HL-60 (cell line): Measurements from ENCODE around the gene RABEPK.

Source experiments
- DNase-seq, 2 experiments: peaks; one replicate each; pipeline ENCODE4 v3.0.0-alpha.2; 2010 to 2020; ENCODE audit warnings: low read depth in 1 of 2, low spot score in 1 of 2
- H3K27ac ChIP-seq: fragments of 250-450 bp; sonication (Bioruptor Pico); replicated peaks from 2 replicates; pipeline ENCODE4 v1.5.1; 2020; ENCODE audit warnings: mild to moderate bottlenecking, moderate library complexity
- H3K27me3 ChIP-seq: fragments of 250-450 bp; sonication (Bioruptor Pico); 2 replicates; pipeline ENCODE4 v1.5.1; 2021; ENCODE audit warnings: mild to moderate bottlenecking, moderate library complexity; ENCODE audit not compliant: insufficient read depth, poor library complexity, severe bottlenecking
- H3K4me3 ChIP-seq: replicated peaks from 2 replicates; pipeline ENCODE4 v1.5.1; 2011; ENCODE audit warnings: mild to moderate bottlenecking, control low read depth, low read length; ENCODE audit not compliant: insufficient read depth
- GABPA ChIP-seq: IDR thresholded peaks from 2 replicates; pipeline ENCODE4 v1.6.1; 2012; ENCODE audit warnings: low read depth
- POLR2AphosphoS5 ChIP-seq: IDR thresholded peaks from 2 replicates; pipeline ENCODE4 v1.6.1; 2012; ENCODE audit warnings: low read depth
- SPI1 ChIP-seq: IDR thresholded peaks from 2 replicates; pipeline ENCODE4 v1.6.1; 2012; ENCODE audit warnings: low read depth, mild to moderate bottlenecking, borderline replicate concordance
- TF ChIP-seq, protein P1 (sequence below): IDR thresholded peaks from 2 replicates; pipeline ENCODE4 v1.6.1; 2012; ENCODE audit warnings: low read depth; ENCODE audit not compliant: insufficient replicate concordance
- TF ChIP-seq, protein P2 (sequence below): IDR thresholded peaks from one replicate; pipeline ENCODE4 v1.5.1; 2011; ENCODE audit warnings: low read length, control low read depth, inconsistent platforms; ENCODE audit not compliant: insufficient read depth

RABEPK gene

DNA sequence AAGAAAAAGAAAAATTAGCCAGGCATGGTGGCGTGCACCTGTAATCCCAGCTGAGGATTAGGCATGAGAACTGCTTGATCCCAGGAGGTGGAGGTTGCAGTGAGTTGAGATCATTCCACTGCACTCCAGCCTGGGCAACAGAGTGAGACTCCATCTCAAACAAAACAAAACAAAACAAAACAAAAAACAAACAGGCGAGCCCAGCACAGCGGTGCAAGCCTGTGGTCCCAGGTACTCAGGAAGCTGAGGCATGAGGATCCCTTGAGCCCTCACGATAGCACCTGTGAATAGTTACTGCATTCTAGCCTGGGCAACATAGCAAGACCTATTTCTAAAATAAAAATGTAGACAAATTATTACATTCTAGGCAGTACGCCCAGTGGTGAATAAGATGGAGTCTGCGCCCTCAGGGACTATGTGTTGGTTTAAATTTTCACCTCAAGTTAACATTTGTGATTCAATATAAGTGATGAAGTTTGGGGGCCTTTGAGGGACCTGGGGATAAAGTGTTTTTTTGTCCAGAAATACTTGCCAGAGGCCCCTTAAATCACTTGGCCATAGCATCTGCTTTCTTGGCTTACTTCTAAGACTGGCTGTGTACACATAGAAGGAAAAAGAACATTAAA lies 57.9 kb downstream of the RABEPK start:
- Histone ChIP-seq H3K27ac (peak overlapping the region; percentile 89), H3K27me3 (no peaks in the 10 kb centered on the region), H3K4me3 (no peak overlapping the region)
- DNase-seq: no peak
- TF ChIP-seq GABPA (no peak), SPI1 (no peak), POLR2AphosphoS5 (no peak)
- TF ChIP-seq, protein P1, sequence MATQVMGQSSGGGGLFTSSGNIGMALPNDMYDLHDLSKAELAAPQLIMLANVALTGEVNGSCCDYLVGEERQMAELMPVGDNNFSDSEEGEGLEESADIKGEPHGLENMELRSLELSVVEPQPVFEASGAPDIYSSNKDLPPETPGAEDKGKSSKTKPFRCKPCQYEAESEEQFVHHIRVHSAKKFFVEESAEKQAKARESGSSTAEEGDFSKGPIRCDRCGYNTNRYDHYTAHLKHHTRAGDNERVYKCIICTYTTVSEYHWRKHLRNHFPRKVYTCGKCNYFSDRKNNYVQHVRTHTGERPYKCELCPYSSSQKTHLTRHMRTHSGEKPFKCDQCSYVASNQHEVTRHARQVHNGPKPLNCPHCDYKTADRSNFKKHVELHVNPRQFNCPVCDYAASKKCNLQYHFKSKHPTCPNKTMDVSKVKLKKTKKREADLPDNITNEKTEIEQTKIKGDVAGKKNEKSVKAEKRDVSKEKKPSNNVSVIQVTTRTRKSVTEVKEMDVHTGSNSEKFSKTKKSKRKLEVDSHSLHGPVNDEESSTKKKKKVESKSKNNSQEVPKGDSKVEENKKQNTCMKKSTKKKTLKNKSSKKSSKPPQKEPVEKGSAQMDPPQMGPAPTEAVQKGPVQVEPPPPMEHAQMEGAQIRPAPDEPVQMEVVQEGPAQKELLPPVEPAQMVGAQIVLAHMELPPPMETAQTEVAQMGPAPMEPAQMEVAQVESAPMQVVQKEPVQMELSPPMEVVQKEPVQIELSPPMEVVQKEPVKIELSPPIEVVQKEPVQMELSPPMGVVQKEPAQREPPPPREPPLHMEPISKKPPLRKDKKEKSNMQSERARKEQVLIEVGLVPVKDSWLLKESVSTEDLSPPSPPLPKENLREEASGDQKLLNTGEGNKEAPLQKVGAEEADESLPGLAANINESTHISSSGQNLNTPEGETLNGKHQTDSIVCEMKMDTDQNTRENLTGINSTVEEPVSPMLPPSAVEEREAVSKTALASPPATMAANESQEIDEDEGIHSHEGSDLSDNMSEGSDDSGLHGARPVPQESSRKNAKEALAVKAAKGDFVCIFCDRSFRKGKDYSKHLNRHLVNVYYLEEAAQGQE: no peak
- TF ChIP-seq, protein P2, sequence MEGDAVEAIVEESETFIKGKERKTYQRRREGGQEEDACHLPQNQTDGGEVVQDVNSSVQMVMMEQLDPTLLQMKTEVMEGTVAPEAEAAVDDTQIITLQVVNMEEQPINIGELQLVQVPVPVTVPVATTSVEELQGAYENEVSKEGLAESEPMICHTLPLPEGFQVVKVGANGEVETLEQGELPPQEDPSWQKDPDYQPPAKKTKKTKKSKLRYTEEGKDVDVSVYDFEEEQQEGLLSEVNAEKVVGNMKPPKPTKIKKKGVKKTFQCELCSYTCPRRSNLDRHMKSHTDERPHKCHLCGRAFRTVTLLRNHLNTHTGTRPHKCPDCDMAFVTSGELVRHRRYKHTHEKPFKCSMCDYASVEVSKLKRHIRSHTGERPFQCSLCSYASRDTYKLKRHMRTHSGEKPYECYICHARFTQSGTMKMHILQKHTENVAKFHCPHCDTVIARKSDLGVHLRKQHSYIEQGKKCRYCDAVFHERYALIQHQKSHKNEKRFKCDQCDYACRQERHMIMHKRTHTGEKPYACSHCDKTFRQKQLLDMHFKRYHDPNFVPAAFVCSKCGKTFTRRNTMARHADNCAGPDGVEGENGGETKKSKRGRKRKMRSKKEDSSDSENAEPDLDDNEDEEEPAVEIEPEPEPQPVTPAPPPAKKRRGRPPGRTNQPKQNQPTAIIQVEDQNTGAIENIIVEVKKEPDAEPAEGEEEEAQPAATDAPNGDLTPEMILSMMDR: no peak

DNA sequence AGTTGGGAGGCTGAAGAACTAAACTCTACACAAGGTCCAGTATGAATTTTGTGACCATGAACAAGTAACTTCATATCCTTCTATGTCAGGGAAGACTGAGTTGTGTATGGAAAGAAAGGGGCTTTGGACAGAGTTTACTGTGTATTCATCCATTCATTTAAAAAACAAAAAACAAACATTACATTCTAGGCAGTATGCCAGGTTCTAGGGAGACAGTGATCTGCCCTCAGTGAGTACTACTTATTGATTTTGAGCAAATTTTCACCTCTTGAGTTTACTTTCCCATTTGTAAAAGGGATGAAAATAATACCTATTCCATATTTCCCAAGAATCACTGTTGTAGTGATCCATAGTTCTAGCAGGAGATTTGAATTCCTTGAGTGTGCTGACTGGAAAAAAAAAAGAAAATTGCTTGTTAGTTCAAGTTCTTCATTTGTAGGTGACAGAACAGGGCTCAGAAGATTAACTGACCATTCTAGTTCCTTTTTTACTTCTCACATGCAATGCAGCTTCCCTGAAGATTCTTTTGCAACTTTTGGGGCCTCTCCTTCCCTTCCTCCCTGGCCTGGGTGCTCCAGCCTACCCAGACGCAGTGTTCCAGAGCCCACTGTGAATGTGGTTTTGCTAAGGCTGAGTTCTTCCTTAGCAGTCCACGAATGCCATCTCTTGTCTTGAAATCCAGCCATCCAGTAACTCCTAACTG lies 58.6 kb downstream of the RABEPK start:
- Histone ChIP-seq H3K27ac (peak overlapping the region; percentile 89), H3K4me3 (no peak overlapping the region), H3K27me3 (no peaks in the 10 kb centered on the region)
- peak; percentile 69 to 92 for DNase-seq
- peak; percentile 74 for TF ChIP-seq POLR2AphosphoS5
- TF ChIP-seq, protein P2: no peak
- no peak; the same call in 1 of the 2 replicates for TF ChIP-seq GABPA
- peak; percentile 80 for TF ChIP-seq SPI1
- TF ChIP-seq, protein P1: peak; percentile 60

DNA sequence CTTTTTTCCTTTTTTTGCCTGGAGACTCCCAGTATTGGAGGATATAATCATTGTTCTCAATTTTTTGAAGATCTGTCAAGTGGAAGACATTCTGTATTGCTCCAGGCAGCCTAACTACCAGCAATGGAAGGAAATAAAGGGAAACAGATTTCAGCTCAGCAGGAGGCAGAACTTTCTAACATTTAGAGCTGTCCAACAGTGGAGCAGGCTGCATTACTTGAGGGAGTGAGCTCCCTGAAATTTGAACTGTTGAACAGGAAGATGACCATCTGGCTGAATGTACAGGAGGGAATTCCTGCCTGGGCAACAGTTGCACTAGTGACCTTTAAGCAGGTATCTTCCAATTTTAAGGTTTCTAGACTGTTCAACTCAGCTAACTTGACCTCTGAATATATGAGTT lies 60.2 kb downstream of the RABEPK start:
- TF ChIP-seq, protein P1: peak; percentile 77
- no peak for TF ChIP-seq POLR2AphosphoS5
- Histone ChIP-seq H3K27ac (peak overlapping the region; percentile 89), H3K4me3 (no peak overlapping the region), H3K27me3 (no peaks in the 10 kb centered on the region)
- no peak for DNase-seq
